Effector CD8-positive, alpha-beta T cell (primary cell): ENCODE results near the gene DNAH2.

Source experiments
- DNase-seq: peaks from one replicate; lab custom pipeline; 2025; lab: John Stamatoyannopoulos, UW

The DNAH2 gene

GRCh38 chr17:7702776-7703175 lies 14.8 kb upstream of the DNAH2 start:
- DNase-seq, result no peak

- DNase-seq, result no peak
Measured at GRCh38 chr17:7703584-7704479, 13.7 kb upstream of the DNAH2 start.

GRCh38 chr17:7704601-7705268 lies 12.8 kb upstream of the DNAH2 start, which contains the start of gene EFNB3:
Gene EFNB3 (plus strand): TSS chr17:7705202. CDS start chr17:7705599, 397 bp downstream.
- no peak for DNase-seq

DNA sequence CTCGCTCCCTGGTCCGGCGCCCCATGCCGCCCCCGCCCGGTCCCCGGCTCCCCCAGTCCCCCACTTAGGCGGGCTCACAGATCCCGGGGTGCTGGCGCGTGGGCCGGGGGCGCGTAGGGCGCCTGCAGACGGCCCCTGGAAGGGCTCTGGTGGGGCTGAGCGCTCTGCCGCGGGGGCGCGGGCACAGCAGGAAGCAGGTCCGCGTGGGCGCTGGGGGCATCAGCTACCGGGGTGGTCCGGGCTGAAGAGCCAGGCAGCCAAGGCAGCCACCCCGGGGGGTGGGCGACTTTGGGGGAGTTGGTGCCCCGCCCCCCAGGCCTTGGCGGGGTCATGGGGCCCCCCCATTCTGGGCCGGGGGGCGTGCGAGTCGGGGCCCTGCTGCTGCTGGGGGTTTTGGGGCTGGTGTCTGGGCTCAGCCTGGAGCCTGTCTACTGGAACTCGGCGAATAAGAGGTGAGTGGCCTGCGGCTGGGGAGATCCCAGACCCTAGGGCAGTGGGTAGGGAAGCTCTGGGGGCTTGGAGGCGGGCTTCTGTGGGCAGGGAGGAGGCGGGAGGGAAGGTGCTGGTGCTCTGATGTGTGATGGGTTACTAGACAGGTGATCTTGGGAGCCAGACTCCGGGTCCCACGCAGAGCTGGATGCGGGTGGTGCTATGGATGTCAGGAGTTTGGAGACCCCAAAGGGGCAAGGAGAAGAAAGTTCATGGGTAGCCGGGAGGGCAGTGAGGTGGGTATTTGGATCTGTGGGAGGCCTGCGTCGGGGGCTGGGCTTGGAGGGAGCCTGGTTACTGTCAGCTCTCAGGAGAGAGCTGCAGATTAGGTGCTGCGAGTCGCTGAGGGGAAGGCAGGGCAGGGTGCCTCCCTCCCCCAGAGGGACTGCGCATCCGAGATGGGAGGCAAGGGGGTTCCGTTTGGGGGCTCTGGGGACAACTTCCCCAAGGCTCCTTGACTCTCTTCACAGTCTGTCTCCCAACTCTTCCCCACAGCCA lies 12.0 kb upstream of the DNAH2 start:
- no peak for DNase-seq

DNA sequence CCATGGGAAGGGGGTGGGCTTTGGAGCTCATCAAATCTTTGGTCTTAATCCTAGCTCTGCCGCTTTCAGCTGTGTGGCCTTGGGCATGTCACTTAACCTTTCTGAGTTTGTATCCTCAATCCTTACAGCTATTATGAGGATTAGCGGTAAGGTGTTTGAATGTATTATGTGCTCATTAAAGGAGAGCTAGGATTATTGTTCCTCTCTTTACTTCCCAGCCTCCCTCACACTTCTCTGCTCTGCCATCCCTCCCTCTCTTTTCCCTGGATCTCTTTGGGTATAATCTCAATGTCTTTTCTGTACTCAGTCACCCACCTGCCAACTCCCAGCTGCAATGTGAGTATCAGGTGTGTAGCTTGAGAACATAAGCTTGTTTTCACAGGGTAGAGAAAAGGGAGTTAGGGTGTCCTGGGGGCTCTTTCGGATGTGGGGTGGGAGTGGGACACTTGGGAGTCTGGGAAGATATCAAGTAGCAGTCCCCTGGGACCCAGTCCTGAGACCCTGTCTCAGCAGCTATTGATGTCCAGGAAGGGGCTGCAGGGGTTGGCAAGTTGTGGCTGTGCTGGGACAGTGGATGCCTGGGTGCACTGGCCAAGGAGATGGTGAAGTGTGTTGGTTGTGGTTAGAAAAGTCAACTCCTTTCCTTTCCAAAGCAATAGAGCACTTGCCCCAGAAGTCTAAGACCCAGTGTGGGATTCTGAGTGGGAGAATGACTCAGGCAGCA lies 10.8 kb upstream of the DNAH2 start:
- no peak for DNase-seq

- no peak for DNase-seq
Measured at GRCh38 chr17:7707446-7707845, 10.1 kb upstream of the DNAH2 start.

GRCh38 chr17:7707858-7708750 lies 9.4 kb upstream of the DNAH2 start:
- DNase-seq, result no peak

GRCh38 chr17:7709031-7709430 lies 8.5 kb upstream of the DNAH2 start:
- no peak for DNase-seq

GRCh38 chr17:7710301-7710700 lies 7.2 kb upstream of the DNAH2 start:
- no peak for DNase-seq

DNA sequence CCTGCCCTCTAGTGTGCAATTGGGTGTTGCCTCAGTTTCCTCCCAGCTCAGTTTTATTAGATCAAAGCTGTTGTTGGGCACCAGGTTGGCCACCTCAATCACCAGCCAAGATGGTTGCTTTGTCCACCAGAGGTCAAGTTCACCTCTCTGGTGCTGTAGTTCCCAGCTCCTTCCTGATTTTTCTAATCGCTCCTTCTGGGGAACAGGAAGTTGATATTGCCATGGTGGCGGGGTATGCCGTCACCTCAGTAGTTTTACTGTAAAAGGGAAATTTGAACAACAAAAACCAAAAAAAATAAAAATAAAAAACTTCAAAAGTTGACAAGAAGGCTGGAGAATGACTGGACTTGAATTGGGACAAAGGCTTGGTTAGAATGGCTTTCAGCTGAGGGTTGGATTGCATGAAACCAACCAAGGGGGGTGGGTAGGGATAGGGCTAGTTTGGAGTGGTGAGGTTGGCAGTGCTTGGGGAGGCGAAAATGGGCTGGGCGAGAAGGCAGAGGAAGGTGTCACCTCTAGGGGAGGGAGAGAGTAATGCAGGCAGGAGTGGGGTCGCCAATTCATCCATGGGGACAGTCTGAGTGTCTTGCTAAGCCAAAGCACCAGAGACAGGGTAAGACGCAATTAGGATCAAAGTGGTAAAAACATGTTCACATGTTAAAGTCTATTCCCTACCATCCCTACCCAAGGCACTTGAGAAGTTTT lies 6.3 kb upstream of the DNAH2 start:
- no peak for DNase-seq

- DNase-seq, result no peak
Measured at GRCh38 chr17:7712111-7712771, 5.3 kb upstream of the DNAH2 start.

DNA sequence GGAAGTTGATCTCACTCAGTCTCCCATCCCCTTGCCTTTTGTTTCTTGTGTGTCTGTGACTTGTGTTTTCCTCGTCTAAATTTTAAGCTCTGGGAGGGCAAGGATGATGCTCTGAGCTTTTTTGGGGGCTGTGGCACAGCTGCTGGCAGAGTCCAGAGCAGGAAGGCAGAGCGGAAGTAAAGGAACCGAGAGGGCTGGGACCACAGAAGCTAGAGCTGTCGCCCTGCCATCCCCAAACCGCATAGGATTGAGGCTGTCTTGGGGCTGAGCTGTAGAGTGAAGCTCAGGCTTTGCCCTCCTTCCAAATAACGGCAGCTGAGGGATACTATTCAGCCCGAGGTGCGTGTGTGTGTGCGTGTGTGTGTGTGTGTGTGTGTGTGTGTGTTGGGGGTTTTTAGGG lies 3.8 kb upstream of the DNAH2 start:
- no peak for DNase-seq

DNA sequence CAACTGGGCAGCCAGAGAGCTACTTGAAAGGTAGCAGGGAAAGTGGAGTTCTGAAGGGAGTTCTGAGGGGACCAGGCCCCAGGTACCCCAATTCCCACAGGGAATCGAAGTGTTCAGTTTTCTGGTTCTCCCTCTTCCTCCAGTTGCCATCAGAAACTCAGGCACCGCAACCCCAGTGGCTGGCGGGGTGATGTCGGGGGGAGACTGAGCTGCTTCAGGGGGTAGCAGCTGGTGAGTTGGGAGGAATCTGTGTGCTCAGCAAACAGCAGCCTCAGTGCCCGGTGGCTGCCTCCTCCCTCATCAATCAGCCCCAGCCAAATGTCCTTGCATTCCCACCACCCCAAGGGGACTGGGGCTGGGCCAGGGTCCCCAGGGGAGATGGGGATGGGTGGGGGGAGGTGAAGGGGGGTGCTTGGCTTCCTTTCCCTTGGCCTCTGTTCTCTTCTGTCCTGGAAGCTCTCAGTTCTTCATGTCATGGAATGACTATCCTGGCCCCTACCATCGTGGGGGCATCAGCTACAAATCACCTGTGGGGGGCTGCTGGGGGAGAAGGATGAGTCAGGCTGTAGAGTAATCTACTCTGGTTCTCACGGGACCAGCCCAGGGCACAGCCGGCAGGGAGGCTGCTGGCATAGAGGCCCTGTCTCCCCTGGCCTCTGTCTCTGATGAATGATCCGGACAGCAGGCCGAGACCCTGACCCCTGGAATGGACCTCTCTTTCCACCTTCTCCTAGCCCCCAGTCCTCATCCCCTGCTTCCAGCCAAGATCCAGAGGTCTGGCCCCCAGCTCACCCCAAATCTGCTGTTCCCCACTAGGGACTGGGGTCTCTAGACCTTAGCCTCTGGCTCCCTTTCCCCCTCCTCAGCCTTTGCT lies 2.6 kb upstream of the DNAH2 start:
- no peak for DNase-seq

- no peak for DNase-seq
Measured at GRCh38 chr17:7715936-7716886, 1.3 kb upstream of the DNAH2 start.

GRCh38 chr17:7717756-7718350 lies 309 bp downstream of the DNAH2 start:
- DNase-seq, result no peak

DNA sequence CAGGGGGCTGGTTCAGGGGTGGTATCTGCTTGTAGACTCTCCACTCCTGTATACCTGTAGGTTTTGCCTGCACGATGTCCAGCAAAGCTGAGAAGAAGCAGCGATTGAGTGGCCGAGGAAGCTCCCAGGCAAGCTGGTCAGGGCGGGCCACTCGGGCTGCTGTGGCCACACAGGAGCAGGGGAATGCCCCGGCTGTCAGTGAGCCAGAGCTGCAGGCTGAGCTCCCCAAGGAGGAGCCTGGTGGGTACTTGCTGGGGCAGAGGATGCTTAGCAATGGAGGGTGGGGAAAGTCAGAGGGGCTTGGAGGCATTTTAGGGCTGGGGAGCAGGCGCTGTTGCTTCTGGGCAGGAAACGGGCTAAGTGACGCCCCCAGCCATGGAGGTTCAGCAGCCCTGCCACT lies 2.1 kb downstream of the DNAH2 start:
- no peak for DNase-seq

DNA sequence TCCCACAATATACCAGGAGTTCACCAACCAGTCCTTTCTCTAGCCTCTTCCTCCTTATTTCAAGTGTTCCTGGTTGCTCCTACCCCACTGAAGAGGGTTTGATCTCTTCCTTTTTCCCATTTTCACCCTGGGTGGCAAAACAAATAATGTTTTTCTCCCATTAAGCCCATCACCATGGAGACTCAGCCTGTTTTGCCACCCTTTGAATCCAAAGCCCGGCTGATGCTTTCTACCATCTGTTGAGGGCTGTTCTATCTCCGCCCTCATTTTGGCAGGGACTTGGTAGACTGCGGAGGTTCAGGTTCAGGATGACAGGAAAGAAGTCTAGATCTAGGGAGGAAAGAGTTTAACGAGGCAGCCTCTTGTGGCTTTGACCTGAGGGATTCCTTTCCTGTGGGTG lies 2.6 kb downstream of the DNAH2 start:
- DNase-seq, result no peak
